ENCODE results near the gene CLEC1B. TPM values are rescaled to one million over a fixed set of nuclear protein-coding genes. Genes with fewer than 3 reads are reported as not detected.

CLEC1B gene
- total and polyA plus RNA-seq, 9 of the 15 experiments (the other 6 are each of a cell fraction or from before 2014, with no cell fraction given) = not detected

GRCh38 chr12:10031771-10032175 is 32.9 kb upstream of the CLEC1B start:
- FAIRE-seq = no peak
- ChIA-PET POLR2A (no interaction called here), CTCF (ENCODE audit: low intra/inter-chr PET ratio) (no interaction called here)
- Histone ChIP-seq H3K36me3 (ENCODE audit: control insufficient read depth, insufficient read depth, low read length) (no peaks in the 10 kb centered on the region), H3K9me3 (replicated peaks; ENCODE audit: control insufficient read depth, insufficient read depth, low read depth, low read length) (no peaks in the 10 kb centered on the region), H3K79me2 (ENCODE audit: control insufficient read depth, insufficient read depth, low read length) (no peaks in the 10 kb centered on the region), H3K9ac (ENCODE audit: insufficient read depth in 1 of 2, low read depth in 2 of 2, low read length in 2 of 2) (no peak overlapping the region), H3K4me3 (no peak overlapping the region), H3K27me3 (ENCODE audit: control insufficient read depth in 2 of 2, insufficient read depth in 2 of 2, low read length in 2 of 2) (no peaks in the 10 kb centered on the region; a peak in 1 of 5 replicates), H3K4me1 (replicated peaks in 1 of 2; ENCODE audit: control insufficient read depth in 2 of 2, insufficient read depth in 2 of 2, low read length in 2 of 2) (no peaks in the 10 kb centered on the region), H3K4me2 (ENCODE audit: insufficient read depth, low read length) (no peak overlapping the region), H3K27ac (ENCODE audit: extremely low read depth, low read depth, low read length) (no peak overlapping the region), H4K20me1 (replicated peaks; ENCODE audit: control insufficient read depth, insufficient read depth, low read length) (no peaks in the 10 kb centered on the region), H3K9me1 (ENCODE audit: control insufficient read depth, insufficient read depth, low read length) (no peaks in the 10 kb centered on the region), H2AFZ (ENCODE audit: low read depth, low read length) (no peak overlapping the region)
- 4% methylated on average over 5 of the region's 5 CpGs for WGBS (ENCODE audit: insufficient coverage, low coverage, missing lambda C conversion rate)
- no TSS peak for BruUV-seq (replicated peaks)
- no peak for DNase-seq (ENCODE audit: extremely low read depth in 1 of 4, low spot score in 3 of 4)
- in situ Hi-C loops (cut with MboI) (no loop called here), intact Hi-C loops (cut with micrococcal nuclease) (loop anchor here (5.0 kb wide), 1 partner anchor 106 kb away; no protein-coding TSS in a partner anchor)
- TF ChIP-seq RBM25 (IDR thresholded peaks at IDR 0.05; ENCODE audit: low read depth, low read length, severe bottlenecking) = peak; percentile 37
- no peak for TF ChIP-seq ZFP30 (CRISPR knock-in tag; IDR thresholded peaks at IDR 0.05; ENCODE audit: borderline replicate concordance)
- no peak for TF ChIP-seq ZNF280A (IDR thresholded peaks at IDR 0.05; ENCODE audit: low read depth, partially characterized antibody)
- ATAC-seq = no peak

DNA sequence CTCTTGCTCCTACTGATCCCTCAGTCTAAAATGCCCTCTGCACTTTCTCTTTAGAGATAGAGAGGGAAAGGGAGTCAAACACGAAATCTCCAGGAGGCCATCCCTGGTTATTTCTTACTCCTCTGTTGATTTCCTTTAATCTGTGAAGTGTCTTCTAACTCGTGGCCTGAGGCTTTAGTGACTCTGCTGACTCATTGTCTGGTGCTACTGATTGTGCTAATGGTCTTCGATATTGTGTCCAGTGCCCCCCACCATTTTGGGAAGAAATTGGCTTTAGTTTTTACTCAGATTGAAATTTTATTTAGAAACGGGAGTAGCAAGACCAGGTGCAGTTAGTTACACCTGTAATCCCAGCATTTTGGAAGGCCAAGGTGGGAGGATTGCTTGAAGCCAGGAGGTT is 32.4 kb upstream of the CLEC1B start:
- POLR2A ChIA-PET = no interaction called here
- Histone ChIP-seq H3K36me3 (ENCODE audit: control insufficient read depth, insufficient read depth, low read length) (no peaks in the 10 kb centered on the region), H3K4me2 (ENCODE audit: insufficient read depth, low read length) (no peak overlapping the region), H3K79me2 (ENCODE audit: control insufficient read depth, insufficient read depth, low read length) (no peaks in the 10 kb centered on the region), H3K4me1 (replicated peaks in 1 of 2; ENCODE audit: control insufficient read depth in 2 of 2, insufficient read depth in 2 of 2, low read length in 2 of 2) (no peaks in the 10 kb centered on the region), H3K27me3 (ENCODE audit: control insufficient read depth in 2 of 2, insufficient read depth in 2 of 2, low read length in 2 of 2) (no peaks in the 10 kb centered on the region; a peak in 1 of 5 replicates), H3K9me1 (ENCODE audit: control insufficient read depth, insufficient read depth, low read length) (no peaks in the 10 kb centered on the region), H2AFZ (ENCODE audit: low read depth, low read length) (no peak overlapping the region), H3K9ac (ENCODE audit: insufficient read depth in 1 of 2, low read depth in 2 of 2, low read length in 2 of 2) (no peak overlapping the region), H4K20me1 (replicated peaks; ENCODE audit: control insufficient read depth, insufficient read depth, low read length) (no peaks in the 10 kb centered on the region), H3K4me3 (no peak overlapping the region), H3K9me3 (replicated peaks; ENCODE audit: control insufficient read depth, insufficient read depth, low read depth, low read length) (no peaks in the 10 kb centered on the region), H3K27ac (ENCODE audit: extremely low read depth, low read depth, low read length) (no peak overlapping the region)
- 10% methylated on average over 2 of the region's 4 CpGs for WGBS (ENCODE audit: insufficient coverage, low coverage, missing lambda C conversion rate)
- BruUV-seq (replicated peaks) = no TSS peak
- in situ Hi-C loops (cut with MboI) = no loop called here
- FAIRE-seq (no peak), DNase-seq (ENCODE audit: extremely low read depth in 1 of 4, low spot score in 3 of 4) (peak in 1 of 4 experiments; percentile 42), ATAC-seq (no peak)
- intact Hi-C loops (cut with micrococcal nuclease) = loop anchor here (5.0 kb wide), 1 partner anchor 106 kb away; no protein-coding TSS in a partner anchor
- CTCF ChIA-PET (ENCODE audit: low intra/inter-chr PET ratio) = no interaction called here
- TF ChIP-seq FOSL1 (tag; conservative IDR thresholded peaks at IDR 0.05) = no peak
- TF ChIP-seq, protein P1, sequence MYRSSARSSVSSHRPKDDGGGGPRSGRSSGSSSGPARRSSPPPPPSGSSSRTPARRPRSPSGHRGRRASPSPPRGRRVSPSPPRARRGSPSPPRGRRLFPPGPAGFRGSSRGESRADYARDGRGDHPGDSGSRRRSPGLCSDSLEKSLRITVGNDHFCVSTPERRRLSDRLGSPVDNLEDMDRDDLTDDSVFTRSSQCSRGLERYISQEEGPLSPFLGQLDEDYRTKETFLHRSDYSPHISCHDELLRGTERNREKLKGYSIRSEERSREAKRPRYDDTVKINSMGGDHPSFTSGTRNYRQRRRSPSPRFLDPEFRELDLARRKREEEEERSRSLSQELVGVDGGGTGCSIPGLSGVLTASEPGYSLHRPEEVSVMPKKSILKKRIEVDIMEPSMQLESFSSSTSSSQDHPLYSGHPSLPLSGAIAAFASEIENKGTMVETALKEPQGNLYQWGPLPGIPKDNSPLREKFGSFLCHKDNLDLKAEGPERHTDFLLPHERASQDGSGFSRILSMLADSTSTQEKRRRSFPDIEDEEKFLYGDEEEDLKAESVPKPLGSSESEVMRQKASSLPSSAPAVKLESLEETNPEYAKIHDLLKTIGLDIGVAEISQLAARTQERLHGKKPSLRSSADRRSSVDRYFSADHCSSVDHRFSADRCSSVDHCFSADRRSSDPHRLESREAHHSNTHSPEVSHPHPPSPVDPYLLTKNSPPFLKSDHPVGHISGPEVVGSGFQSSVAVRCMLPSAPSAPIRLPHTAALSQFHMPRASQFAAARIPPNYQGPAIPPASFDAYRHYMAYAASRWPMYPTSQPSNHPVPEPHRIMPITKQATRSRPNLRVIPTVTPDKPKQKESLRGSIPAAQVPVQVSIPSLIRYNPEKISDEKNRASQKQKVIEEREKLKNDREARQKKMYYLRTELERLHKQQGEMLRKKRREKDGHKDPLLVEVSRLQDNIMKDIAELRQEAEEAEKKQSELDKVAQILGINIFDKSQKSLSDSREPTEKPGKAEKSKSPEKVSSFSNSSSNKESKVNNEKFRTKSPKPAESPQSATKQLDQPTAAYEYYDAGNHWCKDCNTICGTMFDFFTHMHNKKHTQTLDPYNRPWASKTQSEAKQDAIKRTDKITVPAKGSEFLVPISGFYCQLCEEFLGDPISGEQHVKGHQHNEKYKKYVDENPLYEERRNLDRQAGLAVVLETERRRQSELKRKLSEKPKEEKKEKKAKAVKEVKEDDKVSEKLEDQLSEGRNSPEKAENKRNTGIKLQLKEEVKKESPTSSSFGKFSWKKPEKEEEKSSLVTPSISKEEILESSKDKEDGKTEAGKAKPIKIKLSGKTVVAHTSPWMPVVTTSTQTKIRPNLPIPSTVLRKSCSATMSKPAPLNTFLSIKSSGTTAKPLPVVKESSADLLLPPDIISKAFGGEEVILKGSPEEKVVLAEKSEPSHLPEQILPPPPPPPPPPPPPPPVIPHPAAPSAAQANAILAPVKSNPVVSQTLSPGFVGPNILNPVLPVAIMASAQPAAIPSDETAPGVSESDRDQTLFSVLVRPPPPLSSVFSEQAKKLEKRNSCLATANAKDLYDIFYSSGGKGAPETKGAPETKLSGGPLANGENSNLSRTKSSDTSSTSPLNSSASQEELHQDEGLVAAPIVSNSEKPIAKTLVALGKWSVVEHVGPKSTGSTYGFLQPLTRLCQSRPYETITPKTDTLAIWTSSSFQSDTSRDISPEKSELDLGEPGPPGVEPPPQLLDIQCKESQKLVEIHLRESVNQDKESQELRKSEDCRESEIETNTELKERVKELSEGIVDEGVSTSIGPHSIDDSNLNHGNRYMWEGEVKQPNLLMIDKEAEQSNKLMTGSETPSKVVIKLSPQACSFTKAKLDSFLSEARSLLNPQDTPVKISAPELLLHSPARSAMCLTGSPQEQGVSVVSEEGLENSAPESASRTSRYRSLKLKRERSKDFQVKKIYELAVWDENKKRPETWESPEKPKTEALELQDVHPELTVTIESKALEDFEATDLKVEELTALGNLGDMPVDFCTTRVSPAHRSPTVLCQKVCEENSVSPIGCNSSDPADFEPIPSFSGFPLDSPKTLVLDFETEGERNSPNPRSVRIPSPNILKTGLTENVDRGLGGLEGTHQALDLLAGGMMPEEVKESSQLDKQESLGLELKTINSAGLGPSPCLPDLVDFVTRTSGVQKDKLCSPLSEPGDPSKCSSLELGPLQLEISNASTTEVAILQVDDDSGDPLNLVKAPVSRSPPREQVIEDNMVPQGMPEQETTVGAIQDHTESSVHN (IDR thresholded peaks at IDR 0.05; ENCODE audit: borderline replicate concordance in 1 of 2, low read depth in 1 of 2) = no peak
